Neural cell (in vitro differentiated cells): ENCODE data around the gene PARVB.

Experiments
- CTCF ChIP-seq: fragments of 450-650 bp; IDR thresholded peaks from 2 replicates; pipeline ENCODE4 v1.5.1; 2014; ENCODE audit warnings: antibody characterized with exemption, mild to moderate bottlenecking, moderate library complexity; ENCODE audit not compliant: poor library complexity, severe bottlenecking
- EP300 ChIP-seq: fragments of 450-650 bp; conservative IDR thresholded peaks from 2 replicates; pipeline ENCODE4 v1.6.1; 2014; ENCODE audit warnings: antibody characterized with exemption, mild to moderate bottlenecking, moderate library complexity; ENCODE audit not compliant: poor library complexity, severe bottlenecking

- TF ChIP-seq EP300: no peak
- TF ChIP-seq CTCF: no peak
Measured at GRCh38 chr22:44037519-44038375, 13.6 kb downstream of the PARVB start.
